Stimulated activated CD8-positive, alpha-beta memory T cell treated with anti-CD3 and anti-CD28 coated beads, Interleukin-7, amount 100 ng/mL, for 48 hours (primary cell): ENCODE results near the gene CIZ1.

Source experiments
- DNase-seq, 2 donors: peaks; one replicate each; pipeline ENCODE4 v3.0.0-alpha.2; 2020; ENCODE audit warnings: low read depth in 1 of 2; ENCODE audit errors: extremely low read depth in 1 of 2

Gene CIZ1

DNA sequence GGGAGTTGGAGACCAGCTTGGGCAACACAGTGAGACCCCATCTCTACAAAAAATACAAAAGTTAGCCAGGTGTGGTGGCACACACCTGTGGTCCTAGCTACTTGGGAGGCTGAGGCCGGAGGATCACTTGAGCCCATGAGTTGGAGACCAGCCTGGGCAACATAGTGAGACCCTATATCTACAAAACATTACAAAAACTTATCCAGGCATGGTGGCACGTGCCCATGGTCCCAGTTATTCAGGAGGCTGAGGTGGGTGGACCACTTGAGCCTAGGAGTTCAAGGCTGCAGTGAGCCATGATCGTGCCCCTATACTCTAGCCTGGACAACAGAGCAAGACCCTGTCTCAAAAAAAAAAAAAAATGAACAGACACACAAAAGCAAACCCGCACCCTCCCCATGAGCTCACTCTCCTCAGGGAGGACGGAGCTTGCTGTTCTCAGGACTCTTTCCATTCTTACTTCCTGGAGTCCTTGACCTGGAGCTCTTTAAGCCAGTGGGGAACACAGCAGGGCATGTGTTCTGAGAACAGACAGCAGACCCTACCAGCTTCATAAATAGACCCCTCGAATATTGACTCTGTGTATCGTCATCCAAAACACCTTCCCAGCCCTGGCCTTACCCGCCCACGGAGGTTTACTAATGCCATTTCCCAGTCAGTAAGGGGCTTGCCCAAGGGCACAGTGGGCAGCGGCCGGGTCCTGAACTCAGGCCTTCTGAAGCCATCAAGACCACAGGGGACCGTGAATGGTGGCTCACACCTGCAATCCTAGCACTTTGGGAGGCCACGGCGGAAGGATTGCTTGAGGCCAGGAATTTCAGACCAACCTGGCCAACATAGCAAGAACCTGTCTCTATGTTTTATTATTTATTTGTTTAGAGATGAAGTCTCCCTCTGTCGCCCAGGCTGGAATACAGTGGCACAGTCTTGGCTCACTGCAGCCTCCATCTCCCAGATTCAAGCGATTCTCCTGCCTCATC lies 75.0 kb downstream of the CIZ1 start:
- no peak for DNase-seq
